IPS-NIHi11 (cell line): ENCODE results near the gene HS3ST5.
"Not testable (repeated sequence)": the region's sequence is repeated elsewhere in the genome, so short reads cannot be mapped to it uniquely, and the experiment has no call there.

Experiments used
- DNase-seq: peaks from one replicate; pipeline ENCODE4 v3.0.0; 2012; ENCODE audit warnings: mixed read lengths, low spot score

HS3ST5 gene

GRCh38 chr6:114151064-114151690 lies 191.6 kb downstream of the HS3ST5 start:
- DNase-seq, result no peak

- DNase-seq, result not testable (repeated sequence)
Measured at GRCh38 chr6:114149182-114149581, 193.6 kb downstream of the HS3ST5 start.

GRCh38 chr6:114144887-114145851 lies 197.7 kb downstream of the HS3ST5 start:
- DNase-seq, result no peak

- DNase-seq, result no peak
Measured at GRCh38 chr6:114142258-114142657, 200.6 kb downstream of the HS3ST5 start.

- no peak for DNase-seq
Measured at GRCh38 chr6:114140416-114140815, 202.4 kb downstream of the HS3ST5 start.

- DNase-seq, result no peak
Measured at GRCh38 chr6:114138577-114139248, 204.1 kb downstream of the HS3ST5 start.

GRCh38 chr6:114135363-114135971 lies 207.4 kb downstream of the HS3ST5 start:
- DNase-seq, result no peak

GRCh38 chr6:114133816-114134215 lies 209.0 kb downstream of the HS3ST5 start:
- DNase-seq, result no peak

GRCh38 chr6:114131945-114132344 lies 210.9 kb downstream of the HS3ST5 start:
- no peak for DNase-seq

- DNase-seq, result no peak
Measured at GRCh38 chr6:114125576-114125975, 217.2 kb downstream of the HS3ST5 start.

- DNase-seq, result no peak
Measured at GRCh38 chr6:114121913-114122662, 220.7 kb downstream of the HS3ST5 start.

- no peak for DNase-seq
Measured at GRCh38 chr6:114119056-114119455, 223.8 kb downstream of the HS3ST5 start.

GRCh38 chr6:114115652-114116051 lies 227.2 kb downstream of the HS3ST5 start:
- DNase-seq, result no peak

- DNase-seq, result peak; percentile 71
Measured at GRCh38 chr6:114108119-114109002, 234.5 kb downstream of the HS3ST5 start.

GRCh38 chr6:114106020-114106419 lies 236.8 kb downstream of the HS3ST5 start:
- no peak for DNase-seq

GRCh38 chr6:114101255-114101654 lies 241.6 kb downstream of the HS3ST5 start:
- no peak for DNase-seq

- no peak for DNase-seq
Measured at GRCh38 chr6:114100215-114100994, 242.4 kb downstream of the HS3ST5 start.

- DNase-seq, result peak; percentile 32
Measured at GRCh38 chr6:114096561-114097172, 246.2 kb downstream of the HS3ST5 start.

GRCh38 chr6:114092943-114093342 lies 249.9 kb downstream of the HS3ST5 start:
- DNase-seq, result no peak
